GM18502 (cell line): ENCODE data around the gene RCN2.

Source experiments
- ATAC-seq: cut with Tn5 transposase; IDR thresholded peaks from one replicate; pipeline ENCODE4 v1.9.1; 2021; ENCODE audit warnings: mild to moderate bottlenecking; ENCODE audit not compliant: unreplicated experiment, poor library complexity

RCN2 gene

DNA sequence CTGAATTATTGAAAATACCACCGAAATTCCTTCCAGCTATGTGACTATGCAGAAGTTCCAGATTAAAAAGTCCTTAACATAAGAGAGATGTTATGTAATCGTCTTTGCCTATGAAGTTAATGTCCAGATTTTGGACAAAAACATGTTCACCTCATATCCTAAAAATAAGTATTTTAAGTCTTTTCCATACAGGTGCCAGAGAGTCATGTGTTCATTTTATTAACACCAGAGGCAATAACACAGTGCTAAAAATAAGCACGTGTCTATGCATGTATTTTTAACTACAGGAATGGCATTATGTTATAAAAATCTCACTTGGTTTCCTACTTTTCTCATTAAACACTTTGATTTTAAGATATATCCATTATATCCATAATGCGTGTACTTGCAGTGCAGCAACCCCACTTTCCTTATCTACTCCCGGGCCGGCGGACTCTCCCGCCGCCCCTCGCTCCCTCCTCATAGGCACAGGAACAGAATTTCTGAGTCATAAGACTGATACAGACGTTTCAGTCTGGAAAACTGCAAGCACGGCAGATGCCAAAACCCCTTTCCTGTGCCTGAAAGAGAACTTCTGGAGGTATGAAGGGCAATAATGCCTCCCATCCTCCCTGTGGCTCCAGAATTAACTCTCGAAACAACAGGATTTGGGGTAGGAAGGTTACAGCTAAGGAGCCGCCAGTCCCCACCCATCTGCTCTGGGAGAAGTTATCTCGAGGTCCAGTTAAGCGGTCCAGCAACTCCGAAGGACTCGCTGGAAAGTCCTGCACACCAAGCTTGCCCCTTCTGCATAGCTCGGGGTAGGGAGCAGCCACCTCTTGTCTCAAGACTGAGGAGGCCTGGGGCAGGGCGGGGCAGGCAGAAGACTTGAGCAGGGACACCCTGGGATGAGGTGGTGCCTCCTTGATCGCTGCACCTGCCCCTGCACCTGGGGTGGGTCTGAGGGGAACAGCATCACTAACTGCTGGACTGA lies 41.1 kb downstream of the RCN2 start:
- ATAC-seq: no peak

DNA sequence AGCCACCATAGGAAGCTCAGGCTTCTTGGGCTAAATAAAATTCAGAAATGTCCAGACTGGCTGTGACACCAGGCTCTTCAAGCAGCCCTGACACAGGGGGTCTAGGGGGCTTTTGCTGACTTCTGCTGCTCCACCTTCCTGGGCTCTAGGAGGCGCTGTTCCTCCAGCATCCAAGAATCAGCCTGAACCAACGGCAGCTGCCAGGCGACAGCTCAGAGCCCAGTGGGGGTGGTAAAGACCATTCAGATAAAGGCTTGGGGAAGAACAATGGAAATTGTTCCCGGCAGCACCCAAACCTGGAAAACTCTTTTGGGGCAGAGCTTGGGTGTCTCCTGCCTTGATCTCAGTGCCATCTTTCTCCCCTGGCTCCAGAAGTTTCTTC lies 41.8 kb downstream of the RCN2 start:
- ATAC-seq: no peak

DNA sequence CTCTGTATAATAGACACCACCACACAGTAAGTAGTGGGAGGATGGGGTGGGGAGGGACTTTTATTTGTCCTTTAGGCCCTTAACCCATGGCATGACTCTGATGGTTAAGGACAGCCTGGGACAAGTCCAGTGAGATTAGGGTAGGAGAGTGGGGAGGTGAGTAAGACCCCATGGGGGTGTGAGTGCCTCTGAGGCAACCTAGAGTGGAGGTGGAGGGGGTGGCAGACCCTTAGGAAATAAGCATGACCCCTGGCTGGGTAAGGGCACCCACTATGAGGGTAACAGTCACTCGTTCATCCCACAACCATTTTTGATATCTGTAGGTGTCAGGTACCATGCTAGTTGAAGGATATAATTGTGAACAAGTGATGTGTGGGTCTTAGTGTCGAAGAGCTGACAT lies 42.4 kb downstream of the RCN2 start:
- ATAC-seq: no peak

DNA sequence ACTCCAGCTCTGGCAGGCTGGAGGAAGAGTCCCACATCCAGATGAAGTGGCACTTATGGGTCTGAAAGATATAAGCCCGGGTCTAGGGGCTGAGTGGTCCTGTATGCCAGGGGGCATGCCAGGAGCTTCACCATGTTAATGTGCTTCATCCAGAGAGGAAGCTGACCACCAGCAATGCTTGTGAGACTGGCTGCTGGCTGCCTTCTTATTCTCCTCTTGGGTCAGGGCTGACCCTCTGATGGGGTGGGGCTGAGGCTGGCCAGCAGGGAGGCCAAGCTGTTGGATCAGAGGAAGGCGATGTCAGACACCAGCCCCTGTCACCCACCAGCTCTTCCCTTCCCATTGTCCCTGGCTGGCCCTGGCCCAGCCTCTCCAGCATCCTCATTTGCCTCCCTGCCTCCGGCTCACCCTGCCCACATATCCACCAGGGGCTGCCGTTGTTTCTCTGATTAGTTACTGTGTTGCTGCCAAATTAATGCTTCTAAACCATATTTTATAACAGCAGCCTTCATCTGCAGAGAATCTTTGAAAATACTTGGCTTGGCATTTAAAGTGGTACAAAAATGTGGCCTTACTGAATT lies 43.0 kb downstream of the RCN2 start:
- ATAC-seq: no peak

DNA sequence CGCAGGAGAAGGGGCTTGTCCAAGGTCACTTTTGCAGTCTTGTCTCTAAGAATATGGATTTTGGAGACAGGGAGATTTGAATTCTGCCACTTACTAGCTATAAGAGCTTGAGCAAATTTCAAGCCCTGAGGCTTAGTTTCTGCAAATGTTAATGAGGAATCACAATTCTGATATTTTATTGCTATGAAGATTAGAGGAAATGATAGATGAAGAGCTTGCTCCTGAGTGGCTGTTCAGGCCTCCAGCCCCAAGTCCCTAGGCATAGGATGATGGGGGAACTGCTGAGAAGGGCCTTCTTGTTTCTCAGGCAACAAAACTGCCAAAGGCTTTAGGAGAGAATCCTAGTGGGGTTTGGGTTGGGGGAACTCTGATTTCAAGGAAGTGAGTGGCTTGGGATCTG lies 44.6 kb downstream of the RCN2 start:
- no peak for ATAC-seq

DNA sequence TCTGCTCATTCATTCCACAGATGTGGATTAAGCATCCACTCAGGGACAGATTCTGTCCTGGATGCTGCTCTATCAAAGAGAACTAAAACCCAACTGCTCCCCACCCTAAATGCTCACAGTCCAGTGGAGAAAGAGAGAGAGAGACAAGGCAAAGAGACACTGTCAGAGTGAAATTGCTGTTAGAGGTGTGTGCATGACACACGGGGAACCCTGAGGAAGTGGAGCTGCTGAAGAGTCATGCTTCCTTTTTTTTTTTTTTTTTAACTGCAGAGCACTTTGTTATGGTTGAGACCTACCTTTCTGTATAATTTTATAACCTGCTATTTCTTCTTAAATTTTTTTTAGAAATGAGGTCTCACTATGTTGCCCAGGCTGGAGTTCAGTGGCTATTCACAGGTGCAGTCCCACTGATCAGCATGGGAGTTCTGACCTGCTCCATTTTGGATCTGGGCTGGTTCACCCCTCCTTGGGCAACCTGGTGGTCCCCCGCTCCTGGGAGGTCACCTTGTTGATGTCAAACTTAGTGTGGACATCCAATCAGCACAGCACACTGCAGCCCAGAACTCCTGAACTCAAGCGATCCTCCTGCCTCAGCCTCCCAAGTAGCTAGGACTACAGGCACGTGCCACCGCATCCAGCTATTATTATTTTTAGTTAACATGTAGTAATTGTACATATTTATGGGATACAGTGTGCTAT lies 45.2 kb downstream of the RCN2 start:
- no peak for ATAC-seq

DNA sequence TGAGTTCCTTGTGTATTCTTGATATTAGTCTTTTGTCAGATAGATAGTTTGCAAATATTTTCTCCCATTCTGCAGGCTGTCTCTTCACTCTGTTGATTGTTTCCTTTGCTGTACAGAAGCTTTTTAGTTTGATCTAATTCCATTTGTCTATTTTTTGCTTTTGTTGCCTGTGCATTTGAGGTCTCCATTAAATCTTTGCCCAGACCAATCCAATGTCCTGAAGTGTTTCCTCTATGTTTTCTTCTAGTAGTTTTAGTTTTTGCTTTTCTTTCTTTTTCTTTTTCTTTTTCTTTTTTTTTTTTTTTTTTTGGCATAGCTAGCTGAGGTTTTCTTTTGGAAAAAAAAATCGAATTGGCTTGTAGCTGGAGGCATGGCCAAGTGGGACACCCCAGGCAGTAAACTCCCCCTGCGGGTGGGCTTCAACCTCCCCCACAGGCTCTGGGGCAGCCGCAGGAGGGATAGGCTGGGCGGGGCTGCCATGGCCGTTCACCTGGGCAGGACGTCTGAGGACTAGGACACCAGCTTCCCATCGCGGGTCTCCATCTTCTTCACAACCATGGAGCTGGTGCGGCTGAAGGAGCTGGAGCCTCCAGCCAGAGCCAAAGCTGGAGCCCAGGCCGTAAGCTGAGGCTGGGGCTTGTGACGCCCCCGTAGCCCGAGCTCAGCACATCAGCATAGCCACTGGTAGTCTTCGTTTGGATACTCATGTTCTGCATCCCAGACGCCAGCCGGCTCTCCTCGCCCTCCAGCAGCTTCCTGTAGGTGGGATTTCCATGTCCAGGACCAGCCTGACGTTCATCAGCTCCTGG lies 47.2 kb downstream of the RCN2 start:
- no peak for ATAC-seq

DNA sequence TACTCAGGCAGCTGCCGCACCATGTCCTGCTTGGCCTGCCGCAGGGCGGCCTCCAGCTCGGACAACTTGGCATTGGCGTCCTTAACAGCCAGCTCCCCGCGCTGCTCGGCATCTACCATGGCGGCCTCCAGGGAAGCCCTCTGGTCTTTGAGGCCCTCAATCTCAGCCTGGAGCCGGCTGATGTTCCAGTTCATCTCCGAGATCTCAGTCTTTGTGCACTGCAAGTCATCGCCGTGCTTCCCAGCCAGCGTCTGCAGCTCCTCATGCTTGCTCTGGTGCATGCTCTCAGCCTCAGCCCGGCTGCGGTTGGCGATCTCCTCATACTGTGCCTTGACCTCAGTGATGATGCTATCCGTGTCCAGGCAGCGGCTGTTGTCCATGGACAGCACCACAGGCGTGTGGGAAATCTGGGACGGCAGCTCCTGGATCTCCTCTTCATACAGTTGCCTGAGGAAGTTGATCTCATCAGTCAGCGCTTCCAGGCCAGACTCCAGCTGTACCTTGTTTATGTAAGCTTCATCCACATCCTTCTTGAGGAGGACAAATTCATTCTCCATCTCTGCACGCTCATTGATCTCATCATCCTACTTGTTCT lies 47.9 kb downstream of the RCN2 start:
- no peak for ATAC-seq

DNA sequence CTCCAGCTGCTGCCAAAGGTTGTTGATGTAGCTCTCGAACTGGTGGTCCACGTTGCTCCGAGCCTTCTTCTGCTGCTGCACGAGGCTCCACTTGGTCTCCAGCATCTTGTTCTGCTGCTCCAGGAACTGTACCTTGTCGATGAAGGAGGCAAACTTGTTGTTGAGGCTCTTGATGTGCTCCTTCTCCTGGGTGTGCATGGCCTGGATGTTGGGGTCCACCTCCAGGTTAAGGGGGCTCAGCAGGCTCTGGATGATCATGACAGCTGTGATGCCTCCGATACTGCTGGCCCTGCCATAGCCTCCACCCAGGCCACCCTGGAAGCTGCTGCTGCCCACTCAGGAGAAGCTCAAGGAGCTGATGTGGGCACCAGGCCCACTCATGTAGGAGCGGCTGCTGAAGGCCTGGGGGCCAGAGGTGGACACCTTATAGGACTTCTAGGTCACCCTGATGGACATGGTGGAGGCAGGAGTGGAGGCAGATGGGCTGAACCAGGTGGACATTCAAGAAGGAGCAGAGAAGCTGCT lies 48.5 kb downstream of the RCN2 start:
- ATAC-seq: no peak

DNA sequence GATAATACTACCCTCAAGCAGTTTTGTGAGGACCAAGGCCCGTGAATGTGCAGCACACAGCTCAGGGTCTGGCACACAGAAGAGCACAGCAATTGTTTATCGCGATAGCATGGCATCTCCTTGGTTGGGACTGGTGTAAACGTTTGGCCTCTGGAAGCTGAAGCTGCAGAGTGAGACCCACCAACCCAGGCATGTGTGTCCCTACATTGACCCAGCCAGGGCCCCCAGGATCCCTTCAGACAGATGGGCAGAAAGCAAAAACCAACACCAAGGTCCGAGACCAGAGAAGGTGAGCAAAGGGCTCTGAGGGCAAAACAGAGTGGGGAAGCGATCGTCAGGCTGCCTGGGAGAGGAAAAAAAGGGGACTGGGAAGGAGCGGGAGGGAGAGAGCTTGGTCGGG lies 50.8 kb downstream of the RCN2 start:
- no peak for ATAC-seq

DNA sequence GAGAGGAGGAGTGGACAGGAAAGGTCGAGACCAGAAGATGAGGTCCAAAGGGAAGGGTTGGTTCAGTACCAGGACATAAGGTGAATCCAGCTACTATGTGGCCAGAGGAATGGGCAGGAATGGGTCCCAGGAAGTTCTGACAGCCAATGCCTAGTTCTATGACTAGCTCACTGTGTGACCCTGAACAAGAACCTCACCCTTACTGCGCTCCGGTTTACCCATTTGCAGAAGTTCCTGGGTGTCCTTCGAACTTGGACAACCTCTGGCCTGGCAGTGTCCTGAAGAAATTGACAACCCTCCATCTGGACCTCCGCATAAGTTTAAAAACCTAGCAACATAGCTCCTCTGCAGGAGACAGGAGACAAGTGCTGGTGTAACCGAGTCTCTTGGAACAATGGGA lies 51.2 kb downstream of the RCN2 start:
- no peak for ATAC-seq

DNA sequence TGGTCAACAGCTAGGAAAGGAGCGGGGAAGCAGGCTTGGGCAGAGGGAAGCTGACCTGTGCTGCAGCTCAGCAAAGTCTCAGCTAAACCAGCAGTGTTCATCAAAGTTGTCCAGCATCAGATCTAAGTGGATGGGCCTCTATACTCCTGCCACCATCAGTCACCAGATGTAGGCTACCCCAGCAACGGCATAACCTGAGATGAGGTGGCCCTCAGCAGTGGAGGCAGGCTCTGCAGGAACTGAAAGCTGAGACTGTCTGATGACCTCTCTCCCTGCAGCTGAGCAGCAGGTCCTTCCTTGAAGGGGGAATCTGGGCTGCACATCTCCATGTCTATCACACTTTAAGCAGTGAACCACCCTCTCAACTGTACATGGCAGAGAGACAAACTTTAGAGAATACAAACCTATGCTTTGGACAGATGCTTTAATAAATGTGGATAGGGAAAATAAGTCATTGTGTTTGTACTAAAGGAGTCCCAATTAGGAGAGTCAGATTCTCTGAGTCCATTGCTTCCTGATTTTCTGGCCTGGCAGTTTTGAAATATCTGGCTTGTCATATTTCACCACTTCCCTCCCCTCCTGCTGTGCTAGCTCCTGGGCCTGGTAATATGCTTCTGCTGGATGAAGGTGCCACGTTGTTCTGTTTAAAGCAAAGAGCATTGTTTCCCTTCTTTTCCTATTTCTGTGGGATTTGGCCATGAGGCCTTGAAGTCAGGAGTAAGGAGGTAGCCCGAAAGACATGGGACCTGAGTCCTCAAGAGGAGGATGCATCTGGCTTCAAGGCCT lies 52.2 kb downstream of the RCN2 start:
- ATAC-seq: no peak

DNA sequence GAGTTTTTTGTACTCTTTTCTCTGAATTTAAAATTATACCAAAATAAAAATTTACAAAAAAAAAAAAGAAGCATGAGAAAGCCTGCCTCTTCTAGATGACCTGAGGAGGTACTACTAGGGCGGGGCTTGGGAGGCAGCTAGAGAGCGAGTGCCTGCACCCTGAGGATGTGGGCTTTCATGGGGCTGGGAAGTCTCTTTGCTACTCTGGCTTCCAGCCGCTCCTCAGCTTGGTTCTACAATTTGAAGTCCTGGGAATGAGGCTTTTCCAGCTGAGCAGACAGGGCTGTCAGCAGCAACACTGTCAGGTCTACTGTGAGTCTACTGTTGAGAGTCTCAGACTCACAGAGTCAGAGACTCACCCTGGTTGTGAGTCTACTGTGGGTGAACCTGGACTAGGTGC lies 55.2 kb downstream of the RCN2 start:
- no peak for ATAC-seq

DNA sequence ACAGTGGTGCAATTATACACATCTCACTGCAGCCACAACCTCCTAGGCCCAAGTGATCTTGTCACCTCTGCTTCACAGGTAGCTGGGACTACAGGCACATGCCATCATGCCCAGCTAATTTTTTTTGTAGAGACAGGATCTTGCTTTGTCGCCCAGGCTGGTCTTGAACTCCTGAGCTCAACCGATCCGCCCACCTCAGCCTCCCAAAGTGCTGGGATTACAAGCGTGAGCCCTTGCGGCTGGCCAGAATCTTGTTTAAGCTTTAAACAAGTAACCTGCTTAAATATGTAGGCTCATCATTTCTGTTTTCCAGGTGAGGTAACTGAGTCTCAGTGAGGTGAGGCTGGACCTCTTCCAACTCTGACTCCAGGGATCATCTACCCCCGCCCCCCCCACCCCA lies 55.7 kb downstream of the RCN2 start:
- ATAC-seq: no peak

DNA sequence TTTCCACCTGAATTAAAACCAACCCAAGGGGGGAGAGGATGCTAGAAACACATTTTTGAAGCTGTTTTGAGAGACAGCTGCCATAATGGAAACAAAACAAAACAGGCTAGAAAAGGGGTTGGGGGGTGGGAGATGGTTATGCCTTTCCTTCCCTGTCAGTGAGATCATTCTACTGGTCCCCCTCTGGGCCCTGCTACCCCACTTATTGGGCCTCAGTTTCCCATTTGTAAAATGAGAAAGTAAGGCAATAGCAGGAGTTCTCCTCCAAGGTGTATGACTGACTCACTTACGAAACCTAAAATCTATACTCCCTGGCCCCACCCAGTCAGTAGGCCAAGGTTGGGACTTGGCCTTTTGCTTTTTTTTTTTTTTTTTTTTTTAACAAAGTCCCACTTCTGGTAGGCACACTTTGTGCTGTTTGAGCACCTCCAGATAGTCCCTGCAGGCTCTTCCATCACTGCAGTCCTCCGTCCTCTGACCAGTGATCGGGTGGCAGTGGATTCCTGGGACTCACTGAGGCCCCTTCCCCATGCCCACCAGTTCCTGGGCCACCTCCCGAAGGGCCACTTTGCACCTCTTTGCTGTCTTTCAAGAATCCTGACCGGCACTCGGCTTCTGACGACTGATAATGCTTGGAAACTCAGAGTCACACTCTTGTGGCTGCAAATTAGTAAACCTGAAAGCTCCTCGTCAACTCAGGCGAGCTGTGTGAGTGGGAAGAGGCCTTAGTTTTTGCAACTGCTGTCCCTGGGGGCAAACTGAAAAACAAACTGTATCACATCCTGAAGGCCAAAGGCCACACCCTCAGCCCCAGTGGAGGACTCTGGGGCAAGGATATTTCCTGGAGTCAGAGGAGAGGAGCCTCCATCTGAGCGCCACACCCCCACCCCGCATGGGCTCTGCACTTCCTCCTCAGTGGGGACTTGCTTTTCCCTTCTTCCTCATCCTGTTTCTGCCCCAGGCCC lies 56.6 kb downstream of the RCN2 start:
- ATAC-seq: peak; percentile 87

DNA sequence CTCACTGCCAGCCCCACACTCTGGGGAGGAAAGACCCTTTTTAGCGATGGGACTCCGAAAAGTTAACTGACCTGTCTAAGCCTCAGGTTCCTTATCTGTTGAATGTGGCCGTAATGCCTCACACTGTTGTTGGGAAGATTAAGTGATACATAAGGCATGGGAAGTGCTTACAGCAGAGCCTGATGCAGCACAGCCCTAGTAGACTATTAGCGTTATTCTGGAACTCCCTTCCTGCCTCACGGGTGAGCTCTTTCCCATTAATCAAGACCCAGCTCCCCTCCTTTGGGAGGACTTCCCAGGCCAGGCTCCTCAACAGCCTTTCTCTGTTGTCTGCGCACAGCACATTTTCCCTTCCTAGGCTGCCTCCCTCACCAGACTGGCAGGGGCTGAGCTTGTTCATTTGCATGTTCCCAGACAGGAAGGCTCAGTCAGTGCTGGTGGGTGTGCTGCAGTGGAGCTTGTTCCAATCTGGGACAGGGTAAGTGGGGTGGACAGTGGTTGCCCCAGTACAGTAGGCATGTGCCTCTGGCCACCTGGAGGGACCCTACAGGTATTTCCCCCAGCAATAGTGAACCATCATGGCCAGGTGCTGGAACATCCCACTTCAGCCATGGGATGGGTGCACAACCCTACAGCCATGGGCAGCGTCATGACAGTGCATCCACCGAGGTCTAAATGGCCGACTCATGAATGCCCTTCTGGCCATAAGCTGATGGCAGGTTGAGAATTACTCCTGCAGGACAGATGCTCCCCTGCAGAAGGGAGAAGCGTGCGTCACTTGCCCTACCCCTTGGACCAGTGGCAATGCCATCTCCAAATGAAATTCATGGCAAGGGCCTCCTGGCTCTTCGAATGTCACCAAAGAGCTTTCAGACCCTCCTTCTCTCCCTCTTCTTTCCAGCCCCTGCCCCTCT lies 57.6 kb downstream of the RCN2 start:
- ATAC-seq: peak; percentile 12

DNA sequence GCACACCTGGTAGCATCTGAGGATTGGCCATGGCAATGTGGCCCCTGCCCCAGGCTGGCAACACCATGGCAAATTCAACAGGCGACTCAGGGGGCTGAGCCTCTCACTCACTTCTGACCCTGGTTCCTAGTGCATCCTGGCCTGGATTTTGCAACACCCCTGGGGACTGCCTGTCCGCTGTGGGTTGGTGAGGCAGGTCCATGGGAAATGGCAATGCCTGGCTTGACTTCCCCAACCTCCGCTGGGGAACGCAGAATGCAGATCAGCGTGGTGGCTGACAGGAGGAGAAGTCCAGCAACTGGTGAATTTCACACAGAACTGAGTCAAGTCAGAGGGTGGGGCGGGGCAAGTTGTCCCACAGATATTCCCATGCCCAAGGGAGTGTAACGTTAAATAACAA lies 59.5 kb downstream of the RCN2 start:
- ATAC-seq: no peak
